CD4-positive, alpha-beta T cell treated with Interleukin-17A for 4 hours (primary cell): Measurements from ENCODE around the gene NIF3L1.

Experiments used
- DNase-seq: peaks from one replicate; pipeline ENCODE4 v3.0.0-alpha.2; 2020; ENCODE audit warnings: mixed read lengths

Gene NIF3L1, protein sequence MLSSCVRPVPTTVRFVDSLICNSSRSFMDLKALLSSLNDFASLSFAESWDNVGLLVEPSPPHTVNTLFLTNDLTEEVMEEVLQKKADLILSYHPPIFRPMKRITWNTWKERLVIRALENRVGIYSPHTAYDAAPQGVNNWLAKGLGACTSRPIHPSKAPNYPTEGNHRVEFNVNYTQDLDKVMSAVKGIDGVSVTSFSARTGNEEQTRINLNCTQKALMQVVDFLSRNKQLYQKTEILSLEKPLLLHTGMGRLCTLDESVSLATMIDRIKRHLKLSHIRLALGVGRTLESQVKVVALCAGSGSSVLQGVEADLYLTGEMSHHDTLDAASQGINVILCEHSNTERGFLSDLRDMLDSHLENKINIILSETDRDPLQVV

DNA sequence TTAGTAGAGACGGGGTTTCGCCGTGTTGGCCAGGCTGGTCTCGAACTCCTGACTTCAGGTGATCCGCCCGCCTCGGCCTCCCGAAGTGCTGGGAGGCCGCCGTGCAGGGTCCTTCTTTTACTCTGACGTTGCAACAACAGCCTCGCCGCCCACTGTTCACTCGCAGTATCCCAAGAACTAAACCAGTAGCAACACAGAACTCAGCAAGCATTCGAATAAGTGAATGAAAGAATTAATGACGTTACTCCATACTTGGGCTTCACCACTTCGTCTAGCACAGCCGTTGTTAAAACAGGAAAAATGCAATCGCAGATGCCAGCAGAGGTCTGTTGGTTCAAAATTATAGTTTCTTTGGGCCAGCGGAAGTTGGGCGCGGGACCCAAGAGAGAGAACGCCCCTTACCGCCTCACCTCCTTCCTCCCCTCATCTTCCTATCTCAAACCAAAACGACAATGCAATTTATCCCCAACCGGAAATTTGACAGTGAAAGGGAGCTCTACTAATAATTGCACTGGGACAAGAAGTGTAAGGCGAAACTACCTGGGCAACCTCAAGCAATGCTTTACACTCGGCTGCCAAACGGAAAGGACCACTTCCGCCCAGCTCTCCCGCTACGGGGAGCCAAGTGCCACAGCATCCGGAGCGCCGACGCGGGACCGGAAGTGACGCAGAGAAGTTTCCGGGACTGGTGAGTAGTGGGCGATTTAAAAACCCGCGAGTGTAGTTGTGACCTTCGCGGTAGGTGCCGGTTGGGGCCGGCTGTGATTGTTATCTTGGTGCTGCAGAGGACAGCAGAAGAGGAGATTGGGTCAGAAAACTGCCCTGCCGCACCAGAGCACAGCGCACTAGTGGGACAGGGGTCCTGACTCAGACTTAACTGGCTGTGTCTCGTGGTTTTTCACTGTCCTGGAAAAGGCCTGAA, at the start of gene NIF3L1, which contains the start of gene PPIL3:
Gene NIF3L1, plus strand, starts transcription at position 668 of the 922 bp plus-strand sequence. CDS start 2,573 bp downstream, outside the sequence.
Gene PPIL3, minus strand, starts transcription at position 374 of the 922 bp plus-strand sequence. CDS start 1,462 bp downstream, outside the sequence.
- peak; percentile 97 for DNase-seq

GRCh38 chr2:200839513-200839912, 49.7 kb upstream of the NIF3L1 start:
- DNase-seq: no peak

- DNase-seq: no peak
These were observed 44.9 kb upstream of the NIF3L1 start for GRCh38 chr2:200843993-200844948.

- DNase-seq: no peak
These were observed 44.0 kb upstream of the NIF3L1 start for GRCh38 chr2:200845194-200845593.

GRCh38 chr2:200845669-200846325, 43.4 kb upstream of the NIF3L1 start:
- no peak for DNase-seq

- no peak for DNase-seq
These were observed 41.9 kb upstream of the NIF3L1 start for GRCh38 chr2:200847269-200847668.

GRCh38 chr2:200847939-200848338, 41.2 kb upstream of the NIF3L1 start:
- no peak for DNase-seq

DNA sequence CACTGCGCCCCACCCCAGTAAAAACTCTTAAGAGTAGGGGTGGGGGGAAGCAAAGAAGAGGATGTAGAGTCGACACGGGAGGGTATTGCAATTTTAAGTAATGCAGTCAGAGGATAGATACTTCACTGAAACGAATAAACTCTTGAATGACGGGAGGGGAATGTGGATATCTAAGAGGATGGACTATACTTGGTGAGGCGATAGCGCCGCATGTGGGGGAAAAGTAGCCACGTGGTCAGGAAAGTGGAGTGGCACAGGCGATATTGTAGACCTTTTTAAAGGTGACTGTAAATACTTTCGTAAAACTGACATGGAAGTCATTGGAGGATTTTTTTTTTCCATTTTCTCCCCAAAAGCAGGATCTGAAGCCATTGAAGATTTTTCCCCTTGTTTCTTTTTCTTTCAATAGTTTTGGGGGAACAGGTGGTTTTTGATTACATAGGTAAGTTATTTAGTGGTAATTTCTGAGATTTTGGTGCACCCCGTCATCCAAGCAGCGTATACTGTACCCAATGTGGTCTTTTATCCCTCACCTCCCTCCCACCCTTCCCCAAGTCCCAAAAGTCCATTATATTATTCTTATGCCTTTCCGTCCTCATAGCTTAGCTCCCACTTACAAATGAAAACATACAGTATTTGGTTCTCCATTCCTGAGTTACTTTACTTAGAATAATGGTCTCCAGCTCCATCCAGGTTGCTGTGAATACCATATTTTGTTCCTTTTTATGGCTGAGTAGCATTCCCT, 38.5 kb upstream of the NIF3L1 start:
- no peak for DNase-seq

GRCh38 chr2:200851398-200852248, 37.5 kb upstream of the NIF3L1 start:
- no peak for DNase-seq

DNA sequence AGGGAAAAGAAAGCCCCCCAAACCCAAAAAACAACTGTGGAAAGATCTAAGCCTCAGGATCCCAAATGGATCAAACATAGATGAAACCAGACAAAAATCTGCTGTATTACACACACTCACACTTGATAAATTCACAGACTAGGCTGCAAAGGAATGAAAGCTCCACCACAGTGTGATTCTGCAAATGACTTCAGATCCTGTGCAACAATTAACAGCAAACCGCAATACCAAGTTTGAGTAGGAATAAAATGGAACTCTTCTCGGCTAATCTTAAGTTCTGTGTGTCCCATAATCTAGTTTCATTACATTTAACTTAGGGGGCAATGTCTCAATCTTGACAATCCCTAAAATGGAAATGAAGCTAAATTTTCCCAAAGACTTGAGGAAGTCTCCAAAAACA, 36.6 kb upstream of the NIF3L1 start:
- DNase-seq: no peak

DNA sequence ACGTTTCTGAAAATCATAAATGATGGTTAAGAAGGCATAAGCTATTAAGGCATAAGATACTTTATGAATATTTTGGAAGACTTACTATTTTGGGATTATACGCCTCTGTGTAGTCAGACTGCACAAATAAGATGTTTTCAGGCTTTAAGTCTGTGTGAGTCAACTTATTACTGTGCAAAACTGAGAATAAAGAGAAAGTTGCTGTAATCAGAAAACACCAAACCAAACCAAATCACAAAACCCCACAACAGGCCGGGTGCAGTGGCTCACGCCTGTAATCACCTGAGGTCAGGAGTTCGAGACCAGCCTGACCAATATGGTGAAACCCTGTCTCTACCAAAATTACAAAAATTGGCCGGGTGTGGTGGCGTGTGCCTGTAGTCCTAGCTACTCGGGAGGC, 32.4 kb upstream of the NIF3L1 start:
- no peak for DNase-seq

DNA sequence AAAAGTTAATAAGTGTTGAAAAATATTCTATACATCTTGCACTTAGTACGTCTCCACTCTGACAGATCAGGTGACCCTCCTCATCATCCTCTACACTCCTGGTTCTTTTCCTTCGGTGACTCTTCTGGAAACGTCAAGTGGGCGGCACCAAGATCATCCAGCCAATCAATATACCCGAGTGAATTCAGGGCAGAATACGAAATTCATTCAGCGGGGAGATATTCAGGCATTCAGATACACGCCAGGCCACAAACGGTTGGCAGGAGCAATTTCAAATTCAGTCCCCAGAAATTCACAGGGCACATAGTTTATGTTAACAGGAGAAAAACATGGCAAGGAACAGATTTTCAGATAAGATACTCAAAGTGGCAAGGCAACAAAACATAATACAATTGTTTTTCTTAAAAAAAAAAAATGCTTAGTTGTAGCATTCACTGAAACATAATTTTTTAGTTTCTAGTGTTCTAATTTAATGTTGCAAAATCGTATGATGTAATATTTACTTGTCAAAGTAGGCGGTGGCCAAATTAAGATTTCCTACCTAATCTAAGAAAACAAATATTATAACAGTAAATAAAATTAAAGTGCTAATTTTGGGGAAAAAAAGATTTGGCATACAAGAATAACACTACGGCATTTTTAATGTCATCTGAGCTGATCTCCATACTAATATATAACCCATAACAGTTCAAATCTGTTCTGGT, 28.9 kb upstream of the NIF3L1 start:
- DNase-seq: peak; percentile 23

- DNase-seq: no peak
These were observed 27.5 kb upstream of the NIF3L1 start for GRCh38 chr2:200861617-200862155.

DNA sequence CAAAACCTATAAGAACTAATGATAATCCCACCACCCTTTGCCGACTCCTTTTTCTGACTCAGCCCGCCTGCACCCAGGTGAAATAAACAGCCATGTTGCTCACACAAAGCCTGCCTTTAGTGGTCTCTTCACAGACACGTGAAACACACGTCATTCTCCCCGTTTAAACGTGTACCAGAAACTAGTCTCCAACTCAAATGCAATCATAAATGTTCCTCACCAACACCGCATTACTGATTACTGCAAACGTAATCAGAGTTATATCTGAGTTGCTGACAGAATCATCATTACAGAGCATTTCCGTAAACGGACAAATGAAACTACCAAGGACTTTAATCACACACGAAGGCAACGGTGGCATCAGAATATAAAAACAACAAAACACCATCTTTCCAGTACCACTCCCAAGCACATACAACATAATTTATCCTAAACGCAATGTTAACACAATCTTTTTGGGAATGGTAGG, 26.6 kb upstream of the NIF3L1 start:
- peak; percentile 54 for DNase-seq

GRCh38 chr2:200863782-200864175, 25.4 kb upstream of the NIF3L1 start:
- DNase-seq: peak; percentile 22

DNA sequence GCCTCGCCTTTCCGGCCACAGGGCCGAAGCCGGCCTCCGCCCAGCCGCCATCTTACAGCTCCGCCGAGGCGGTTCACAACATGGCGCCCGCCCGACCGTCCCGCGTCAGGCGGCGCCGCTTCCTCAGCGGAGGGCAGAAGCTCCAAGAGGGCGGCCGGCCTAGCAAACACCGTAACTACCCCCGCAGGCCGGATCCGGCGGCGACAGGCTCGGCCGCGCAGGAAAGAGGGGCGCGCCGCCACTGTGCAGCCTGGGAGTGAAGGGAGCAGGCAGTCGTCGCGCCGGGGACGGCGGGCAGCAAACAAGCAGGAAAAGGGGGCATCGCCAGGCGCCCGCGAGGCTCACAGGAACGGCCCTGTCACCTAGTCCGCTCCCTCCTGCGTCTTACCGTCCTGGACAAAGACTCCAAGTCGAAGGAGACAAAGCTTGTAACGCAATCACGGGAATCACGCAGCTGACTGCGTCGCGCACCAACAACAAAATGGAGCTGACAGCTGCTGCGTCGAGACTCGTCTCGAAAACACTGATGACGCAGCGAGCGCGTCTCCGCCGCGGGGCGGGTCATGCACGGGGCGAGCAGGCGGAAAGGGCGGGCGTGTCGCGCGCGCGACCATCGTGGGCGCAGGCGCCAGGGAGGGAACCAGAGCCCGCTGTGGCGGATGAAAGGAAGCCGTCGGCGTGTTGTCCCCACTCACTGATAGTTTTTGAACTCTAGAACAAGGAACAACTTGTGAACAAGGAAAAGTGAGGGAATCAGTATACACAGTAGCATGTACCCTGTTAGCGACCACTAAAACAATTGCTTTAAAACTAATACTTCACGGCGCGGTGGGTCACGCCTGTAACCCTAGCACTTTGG, 24.8 kb upstream of the NIF3L1 start, which contains the start of gene CLK1:
Gene CLK1, minus strand, starts transcription at position 483 of the 859 bp plus-strand sequence. CDS start 2,796 bp downstream, outside the sequence.
- DNase-seq: peak; percentile 98

DNA sequence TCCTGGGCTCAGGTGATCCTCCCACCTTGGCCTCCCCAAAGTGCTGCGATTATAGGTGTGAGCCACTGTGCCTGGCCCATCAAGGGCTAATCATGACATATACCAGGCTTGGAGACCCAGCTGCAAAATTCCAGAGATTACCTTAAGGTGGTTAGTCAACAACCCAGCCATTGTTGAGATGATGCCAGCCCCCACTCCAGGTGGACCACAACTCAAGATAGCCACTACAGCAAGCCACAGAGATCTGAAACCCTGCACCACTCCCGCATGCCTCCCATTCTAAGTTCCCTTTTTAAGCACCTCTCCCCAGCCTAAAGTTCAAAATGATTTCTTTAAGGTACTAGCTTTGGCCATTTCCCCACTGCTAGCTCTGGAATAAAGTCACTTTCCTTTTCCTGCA, 20.2 kb upstream of the NIF3L1 start:
- DNase-seq: no peak

DNA sequence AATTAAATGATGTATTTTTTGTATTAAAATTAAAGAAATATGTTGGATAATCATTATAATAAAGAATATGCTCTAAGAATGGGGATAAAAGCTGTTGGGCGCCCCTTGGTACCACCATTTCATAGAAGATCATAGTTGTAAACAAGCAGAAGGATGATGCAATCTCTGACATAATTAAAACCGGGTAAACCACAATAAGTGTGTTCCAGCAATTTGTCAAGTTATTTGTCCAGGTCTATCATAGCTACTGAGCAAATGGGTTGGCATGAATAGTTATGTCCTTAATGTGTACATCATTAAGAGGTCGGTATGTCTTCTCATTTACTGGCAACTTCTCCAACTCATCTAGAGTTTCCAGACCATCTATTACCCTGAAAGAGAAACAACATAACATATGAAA, 18.0 kb upstream of the NIF3L1 start:
- no peak for DNase-seq
